Esophagus muscularis mucosa (tissue), 4 donors: ENCODE data around the gene TRIM67. TPM values are rescaled to one million over a fixed set of nuclear protein-coding genes. Genes with fewer than 3 reads are reported as not detected.

Experiments
- DNase-seq: peaks from one replicate; pipeline ENCODE4 v3.0.0-alpha.2; 2017; ENCODE audit errors: extremely low spot score
- H3K27ac ChIP-seq, 4 donors: fragments of 200-600 bp; sonication (generic); replicated peaks in 1 of 4; 1 replicate in 3 of 4; 2 replicates in 1 of 4; pipeline ENCODE4 v1.5.1; 2016 to 2019; ENCODE audit warnings: mild to moderate bottlenecking in 1 of 4
- H3K27me3 ChIP-seq, 4 donors: fragments of 200-600 bp; sonication (generic); one replicate each; pipeline versions ENCODE4 v1.5.1 to v1.6.0; 2016 to 2019
- H3K36me3 ChIP-seq, 4 donors: fragments of 200-600 bp; sonication (generic); one replicate each; pipeline ENCODE4 v1.5.1; 2016 to 2019
- H3K4me1 ChIP-seq, 4 donors: fragments of 200-600 bp; sonication (generic); one replicate each; pipeline ENCODE4 v1.5.1; 2016 to 2019
- H3K4me3 ChIP-seq, 4 donors: fragments of 200-600 bp; sonication (generic); 1 replicate in 2 of 4; 2 replicates in 2 of 4; pipeline ENCODE4 v1.5.1; 2016 to 2019; ENCODE audit warnings: mild to moderate bottlenecking in 4 of 4, moderate library complexity in 1 of 4
- H3K9me3 ChIP-seq, 4 donors: fragments of 200-600 bp; sonication (generic); 1 replicate in 3 of 4; 2 replicates in 1 of 4; pipeline ENCODE4 v1.5.1; 2016 to 2019
- EP300 ChIP-seq: sonication (generic); formaldehyde crosslinking; IDR thresholded peaks from one replicate; pipeline ENCODE4 v1.6.1; 2017; ENCODE audit warnings: antibody characterized with exemption
- POLR2A ChIP-seq: fragments of 450-650 bp; IDR thresholded peaks from one replicate; pipeline ENCODE4 v1.6.1; 2017; ENCODE audit warnings: antibody characterized with exemption, moderate library complexity, mild to moderate bottlenecking, low read depth
- POLR2AphosphoS5 ChIP-seq, 2 donors: sonication (generic); formaldehyde crosslinking; IDR thresholded peaks; one replicate each; pipeline ENCODE4 v1.6.1; 2017; ENCODE audit warnings: antibody characterized with exemption in 2 of 2
- WGBS: methylation state at CpG from one replicate; pipeline ENCODE4 v1.1.5; 2018; 5-methylcytosine and 5-hydroxymethylcytosine counted together
- intact Hi-C: fragments of 100-400 bp; cut with DNase I; formaldehyde crosslinking; loops from one replicate; pipeline ENCODE4 v1.15.1; 2023
- total RNA-seq, 4 donors: library from RNA; depleted of rRNA; stranded (reverse); fragments of >200 nt; gene quantifications; one replicate each; pipeline versions ENCODE4 v1.1.0 to v1.2.1, GENCODE V29; 2016
- TF ChIP-seq, protein P1 (sequence below), 3 experiments: fragments of 200-600 bp in 2 of 3; fragments of 450-650 bp in 1 of 3; sonication (generic) in 2 of 3; IDR thresholded peaks; one replicate each; pipeline ENCODE4 v1.5.1; 2017 to 2019; ENCODE audit warnings: antibody characterized with exemption in 3 of 3, mild to moderate bottlenecking in 2 of 3, moderate library complexity in 1 of 3

Gene TRIM67
- total RNA-seq, 4 donors from 2014 or later = under 0.01 to 0.42 (median 0.13) TPM; not detected in 1

- no peak for DNase-seq
- WGBS = 88% methylated on average over 3 of the region's 3 CpGs
- Histone ChIP-seq H3K27me3 (peaks cover 0 to 80% (median 0%) of the 10 kb centered on the region in 4 donors), H3K4me1 (peaks cover 0 to 6% (median 3%) of the 10 kb centered on the region in 4 donors), H3K4me3 (no peak overlapping the region), H3K9me3 (no peaks in the 10 kb centered on the region), H3K27ac (no peak overlapping the region), H3K36me3 (no peaks in the 10 kb centered on the region)
- TF ChIP-seq EP300 (no peak), POLR2A (no peak), POLR2AphosphoS5 (IDR thresholded peaks at IDR 0.05) (no peak)
- TF ChIP-seq, protein P1, sequence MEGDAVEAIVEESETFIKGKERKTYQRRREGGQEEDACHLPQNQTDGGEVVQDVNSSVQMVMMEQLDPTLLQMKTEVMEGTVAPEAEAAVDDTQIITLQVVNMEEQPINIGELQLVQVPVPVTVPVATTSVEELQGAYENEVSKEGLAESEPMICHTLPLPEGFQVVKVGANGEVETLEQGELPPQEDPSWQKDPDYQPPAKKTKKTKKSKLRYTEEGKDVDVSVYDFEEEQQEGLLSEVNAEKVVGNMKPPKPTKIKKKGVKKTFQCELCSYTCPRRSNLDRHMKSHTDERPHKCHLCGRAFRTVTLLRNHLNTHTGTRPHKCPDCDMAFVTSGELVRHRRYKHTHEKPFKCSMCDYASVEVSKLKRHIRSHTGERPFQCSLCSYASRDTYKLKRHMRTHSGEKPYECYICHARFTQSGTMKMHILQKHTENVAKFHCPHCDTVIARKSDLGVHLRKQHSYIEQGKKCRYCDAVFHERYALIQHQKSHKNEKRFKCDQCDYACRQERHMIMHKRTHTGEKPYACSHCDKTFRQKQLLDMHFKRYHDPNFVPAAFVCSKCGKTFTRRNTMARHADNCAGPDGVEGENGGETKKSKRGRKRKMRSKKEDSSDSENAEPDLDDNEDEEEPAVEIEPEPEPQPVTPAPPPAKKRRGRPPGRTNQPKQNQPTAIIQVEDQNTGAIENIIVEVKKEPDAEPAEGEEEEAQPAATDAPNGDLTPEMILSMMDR (IDR thresholded peaks at IDR 0.05) = no peak
- intact Hi-C loops = no loop called here
These were observed 34.4 kb downstream of the TRIM67 start for GRCh38 chr1:231196307-231196706.

- Histone ChIP-seq H3K27ac (no peak overlapping the region), H3K9me3 (no peaks in the 10 kb centered on the region), H3K4me3 (no peak overlapping the region), H3K36me3 (no peaks in the 10 kb centered on the region), H3K4me1 (peaks cover 0 to 6% (median 3%) of the 10 kb centered on the region in 4 donors), H3K27me3 (peaks cover 0 to 82% (median 0%) of the 10 kb centered on the region in 4 donors)
- no peak for DNase-seq
- TF ChIP-seq, protein P1 (IDR thresholded peaks at IDR 0.05) = no peak
- TF ChIP-seq POLR2AphosphoS5 (IDR thresholded peaks at IDR 0.05) = no peak
- no peak for TF ChIP-seq EP300
- TF ChIP-seq POLR2A = no peak
- WGBS = 80% methylated on average over 2 of the region's 2 CpGs
- intact Hi-C loops = no loop called here
These were observed 34.9 kb downstream of the TRIM67 start for GRCh38 chr1:231196728-231197127.

- no peak for TF ChIP-seq EP300
- no peak for TF ChIP-seq POLR2AphosphoS5 (IDR thresholded peaks at IDR 0.05)
- TF ChIP-seq, protein P1 (IDR thresholded peaks at IDR 0.05) = no peak
- TF ChIP-seq POLR2A = no peak
- no peak for DNase-seq
- intact Hi-C loops = no loop called here
- peaks cover 0 to 66% (median 0%) of the 10 kb centered on the region in 4 donors for H3K27me3 ChIP-seq
- peaks cover 0 to 3% (median 0%) of the 10 kb centered on the region in 4 donors for H3K4me1 ChIP-seq
- no peaks in the 10 kb centered on the region for H3K36me3 ChIP-seq
- no peak overlapping the region for H3K4me3 ChIP-seq
- H3K9me3 ChIP-seq = no peaks in the 10 kb centered on the region
- 97% methylated on average over 7 of the region's 7 CpGs for WGBS
- H3K27ac ChIP-seq = no peak overlapping the region
These were observed 38.0 kb downstream of the TRIM67 start for GRCh38 chr1:231199868-231200267.

GRCh38 chr1:231200388-231201031, 38.7 kb downstream of the TRIM67 start:
- no peak overlapping the region for H3K27ac ChIP-seq
- peaks cover 0 to 5% (median 0%) of the 10 kb centered on the region in 4 donors for H3K4me1 ChIP-seq
- DNase-seq = no peak
- H3K36me3 ChIP-seq = no peaks in the 10 kb centered on the region
- intact Hi-C loops = no loop called here
- no peak overlapping the region for H3K4me3 ChIP-seq
- peaks cover 0 to 60% (median 0%) of the 10 kb centered on the region in 4 donors for H3K27me3 ChIP-seq
- 59% methylated on average over 7 of the region's 8 CpGs for WGBS
- H3K9me3 ChIP-seq = no peaks in the 10 kb centered on the region
- no peak for TF ChIP-seq POLR2AphosphoS5 (IDR thresholded peaks at IDR 0.05)
- no peak for TF ChIP-seq POLR2A
- TF ChIP-seq, protein P1 (IDR thresholded peaks at IDR 0.05) = no peak
- no peak for TF ChIP-seq EP300
